H1 (cell line): ENCODE data around the gene SND1. TPM values are rescaled to one million over a fixed set of nuclear protein-coding genes. Genes with fewer than 3 reads are reported as not detected.
A peak's percentile ranks its signal among the peaks of the same experiment; 100 is the strongest.

Experiments used
- CTCF ChIA-PET: fragments of 300-600 bp; sonication (Branson Sonifier 250); formaldehyde crosslinking; loops from one replicate; lab custom pipeline; 2021; ENCODE audit not compliant: partially characterized antibody; lab: Charles Lee
- POLR2A ChIA-PET: fragments of 300-600 bp; sonication (Branson Sonifier 250); formaldehyde crosslinking; loops from one replicate; lab custom pipeline; 2021; ENCODE audit warnings: inconsistent platforms; ENCODE audit not compliant: partially characterized antibody; lab: Charles Lee
- DNase-seq, 2 experiments: peaks; one replicate each; pipeline versions ENCODE4 v3.0.0 to v3.0.0-alpha.2; 2010 to 2022; ENCODE audit warnings: low spot score in 2 of 2, low read depth in 1 of 2, mixed read lengths in 1 of 2
- FAIRE-seq: peaks from 2 replicates; lab custom pipeline; 2011; peaks lifted over from hg19 to GRCh38; lab: Jason Lieb, UNC
- H2AFZ ChIP-seq: 2 replicates; pipeline ENCODE4 v1.8.1; 2012; ENCODE audit warnings: low read length, inconsistent platforms
- H2AK5ac ChIP-seq: 2 replicates; pipeline ENCODE4 v1.6.1; 2013; ENCODE audit warnings: low read depth, low read length
- H2BK120ac ChIP-seq: replicated peaks from 2 replicates; pipeline ENCODE3; 2013; ENCODE audit warnings: low read depth, low read length, inconsistent platforms
- H2BK12ac ChIP-seq: 2 replicates; pipeline ENCODE4 v1.6.1; 2013; ENCODE audit warnings: low read depth, low read length
- H2BK15ac ChIP-seq: 2 replicates; pipeline ENCODE4 v1.6.1; 2013; ENCODE audit warnings: low read length
- H2BK20ac ChIP-seq: 2 replicates; pipeline ENCODE4 v1.6.1; 2013; ENCODE audit warnings: low read length
- H2BK5ac ChIP-seq: 2 replicates; pipeline ENCODE4 v1.6.1; 2013; ENCODE audit warnings: low read depth, low read length
- H3K14ac ChIP-seq: 2 replicates; pipeline ENCODE4 v1.6.1; 2013; ENCODE audit warnings: inconsistent platforms; ENCODE audit not compliant: insufficient read length
- H3K18ac ChIP-seq: 2 replicates; pipeline ENCODE4 v1.6.1; 2013; ENCODE audit warnings: low read length; ENCODE audit errors: extremely low read depth
- H3K23ac ChIP-seq: 2 replicates; pipeline ENCODE4 v1.6.1; 2013; ENCODE audit warnings: inconsistent platforms; ENCODE audit not compliant: insufficient read length
- H3K23me2 ChIP-seq: 2 replicates; pipeline ENCODE4 v1.6.1; 2013; ENCODE audit warnings: low read depth, low read length
- H3K27ac ChIP-seq: 2 replicates; pipeline ENCODE4 v1.6.1; 2011; ENCODE audit warnings: low read depth, low read length, inconsistent platforms
- H3K27me3 ChIP-seq, 4 experiments: replicated peaks in 1 of 4; 1 replicate in 1 of 4; 2 replicates in 3 of 4; pipeline versions ENCODE4 v1.6.1 to v1.8.1; 2011 to 2013; ENCODE audit warnings: low read length in 3 of 4, mild to moderate bottlenecking in 3 of 4, inconsistent platforms in 2 of 4, mixed read lengths in 2 of 4, moderate library complexity in 1 of 4; ENCODE audit not compliant: control insufficient read depth in 3 of 4, insufficient read depth in 3 of 4; ENCODE audit errors: extremely low read depth in 1 of 4
- H3K36me3 ChIP-seq, 4 experiments: 2 replicates each; pipeline versions ENCODE4 v1.6.1 to v1.8.1; 2011 to 2013; ENCODE audit warnings: mild to moderate bottlenecking in 4 of 4, low read length in 3 of 4, moderate library complexity in 2 of 4, control low read depth in 1 of 4, inconsistent platforms in 1 of 4; ENCODE audit not compliant: insufficient read depth in 4 of 4, control insufficient read depth in 2 of 4
- H3K4ac ChIP-seq: replicated peaks from 2 replicates; pipeline ENCODE3; 2013; ENCODE audit warnings: low read length, low read depth, mixed read lengths, inconsistent platforms; ENCODE audit not compliant: insufficient read length
- H3K4me1 ChIP-seq, 4 experiments: replicated peaks in 1 of 4; 1 replicate in 1 of 4; 2 replicates in 3 of 4; pipeline versions ENCODE4 v1.6.1 to v1.8.1; 2011 to 2013; ENCODE audit warnings: low read length in 3 of 4, inconsistent platforms in 2 of 4, mixed read lengths in 1 of 4; ENCODE audit not compliant: insufficient read depth in 4 of 4, control insufficient read depth in 3 of 4
- H3K4me2 ChIP-seq, 2 experiments: 2 replicates each; pipeline versions ENCODE4 v1.6.1 to v1.8.1; 2011 to 2013; ENCODE audit warnings: low read depth in 2 of 2, low read length in 2 of 2, control low read depth in 1 of 2, inconsistent platforms in 1 of 2, mild to moderate bottlenecking in 1 of 2; ENCODE audit not compliant: insufficient read depth in 1 of 2
- H3K4me3 ChIP-seq, 4 experiments: fragments of 200-600, 300-600 bp in 1 of 4; sonication (generic), shearing (Covaris generic), sonication (Bioruptor Twin) in 1 of 4; 2 replicates each; pipeline versions ENCODE4 v1.5.1 to v1.8.1; 2011 to 2016; ENCODE audit warnings: low read length in 4 of 4, low read depth in 3 of 4, control low read depth in 2 of 4, inconsistent platforms in 2 of 4, mild to moderate bottlenecking in 2 of 4, mixed read lengths in 1 of 4, moderate library complexity in 1 of 4; ENCODE audit not compliant: insufficient read depth in 2 of 4; ENCODE audit errors: extremely low read depth in 1 of 4
- H3K56ac ChIP-seq: replicated peaks from 2 replicates; pipeline ENCODE3; 2013; ENCODE audit warnings: low read depth, mild to moderate bottlenecking, mixed read lengths, low read length, inconsistent platforms; ENCODE audit not compliant: insufficient read length
- H3K79me1 ChIP-seq: 2 replicates; pipeline ENCODE4 v1.6.1; 2013; ENCODE audit warnings: low read depth, low read length, control low read depth
- H3K79me2 ChIP-seq, 2 experiments: 2 replicates each; pipeline versions ENCODE4 v1.6.1 to v1.8.1; 2012 to 2013; ENCODE audit warnings: low read length in 2 of 2, mild to moderate bottlenecking in 2 of 2, inconsistent platforms in 1 of 2; ENCODE audit not compliant: insufficient read depth in 2 of 2, control insufficient read depth in 1 of 2
- H3K9ac ChIP-seq, 4 experiments: replicated peaks in 1 of 4; 1 replicate in 1 of 4; 2 replicates in 3 of 4; pipeline versions ENCODE4 v1.6.1 to v1.8.1; 2011 to 2013; ENCODE audit warnings: low read depth in 3 of 4, low read length in 3 of 4, control low read depth in 2 of 4, mild to moderate bottlenecking in 2 of 4, moderate library complexity in 2 of 4, inconsistent platforms in 1 of 4; ENCODE audit errors: extremely low read depth in 1 of 4
- H3K9me3 ChIP-seq, 2 experiments: 2 replicates each; pipeline versions ENCODE4 v1.6.1 to v1.8.1; 2012 to 2013; ENCODE audit warnings: mild to moderate bottlenecking in 2 of 2, moderate library complexity in 2 of 2, control low read depth in 1 of 2, inconsistent platforms in 1 of 2, low read depth in 1 of 2, low read length in 1 of 2, mixed read lengths in 1 of 2; ENCODE audit not compliant: insufficient read depth in 2 of 2
- H4K20me1 ChIP-seq, 2 experiments: replicated peaks in 1 of 2; 2 replicates each; pipeline versions ENCODE3 to v1.8.1; 2011 to 2013; ENCODE audit warnings: inconsistent platforms in 2 of 2, low read length in 2 of 2, mild to moderate bottlenecking in 1 of 2; ENCODE audit not compliant: insufficient read depth in 2 of 2, control insufficient read depth in 1 of 2
- H4K5ac ChIP-seq: 2 replicates; pipeline ENCODE4 v1.6.1; 2013; ENCODE audit warnings: low read length, low read depth, mixed read lengths, inconsistent platforms; ENCODE audit not compliant: insufficient read length
- H4K8ac ChIP-seq: 2 replicates; pipeline ENCODE4 v1.8.0; 2013; ENCODE audit warnings: mild to moderate bottlenecking, moderate library complexity, low read length, inconsistent platforms; ENCODE audit not compliant: insufficient read depth; ENCODE audit errors: extremely low read depth
- H4K91ac ChIP-seq: replicated peaks from 2 replicates; pipeline ENCODE3; 2013; ENCODE audit warnings: low read length, mixed read lengths, inconsistent platforms; ENCODE audit not compliant: insufficient read length
- ASH2L ChIP-seq: fragments of 200-600, 300-600 bp; sonication (generic); IDR thresholded peaks from one replicate; pipeline ENCODE4 v1.7.1; 2017; ENCODE audit warnings: low read length
- EZH2 ChIP-seq: fragments of 200-600 bp; sonication (generic); IDR thresholded peaks from 2 replicates; pipeline ENCODE4 v1.7.1; 2012; ENCODE audit warnings: low read depth, mild to moderate bottlenecking, moderate library complexity, low read length, inconsistent platforms; ENCODE audit not compliant: severe bottlenecking
- NANOG ChIP-seq: IDR thresholded peaks from 2 replicates; pipeline ENCODE4 v1.6.1; 2011; ENCODE audit warnings: low read length, low read depth, mild to moderate bottlenecking, inconsistent platforms; ENCODE audit not compliant: insufficient read depth, poor library complexity, severe bottlenecking
- PHF8 ChIP-seq: fragments of 200-600 bp; sonication (generic); conservative IDR thresholded peaks from 2 replicates; pipeline ENCODE4 v1.7.1; 2012; ENCODE audit warnings: low read depth, mild to moderate bottlenecking, inconsistent platforms, low read length, moderate library complexity
- RBBP5 ChIP-seq: IDR thresholded peaks from 2 replicates; pipeline ENCODE4 v1.7.1; 2012; ENCODE audit warnings: low read depth, mild to moderate bottlenecking, inconsistent platforms, low read length, moderate library complexity, borderline replicate concordance
- SIN3A ChIP-seq, 2 experiments: IDR thresholded peaks in 1 of 2; conservative IDR thresholded peaks in 1 of 2; 2 replicates each; pipeline ENCODE4 v1.6.1; 2011 to 2012; ENCODE audit warnings: low read length in 2 of 2, improper control_type of control experiment in 1 of 2, low read depth in 1 of 2, mild to moderate bottlenecking in 1 of 2
- SP1 ChIP-seq: IDR thresholded peaks from 2 replicates; pipeline ENCODE4 v1.6.1; 2011; ENCODE audit warnings: low read depth, low read length
- SRF ChIP-seq: IDR thresholded peaks from 2 replicates; pipeline ENCODE4 v1.6.1; 2011; ENCODE audit warnings: mild to moderate bottlenecking, low read depth, low read length, moderate library complexity
- SUZ12 ChIP-seq: fragments of 200-600 bp; sonication (generic); IDR thresholded peaks from 2 replicates; pipeline ENCODE4 v1.6.1; 2012; ENCODE audit warnings: mild to moderate bottlenecking, inconsistent platforms, low read length, moderate library complexity, mixed read lengths
- ZNF274 ChIP-seq: IDR thresholded peaks from 2 replicates; pipeline ENCODE4 v1.7.0; 2012; ENCODE audit warnings: low read length, borderline replicate concordance; ENCODE audit errors: extremely low read depth
- WGBS, 2 experiments: shearing (Covaris generic) in 1 of 2; methylation state at CpG; one replicate each; pipeline versions ENCODE4 v1.1.6 to v1.1.7; 2013 to 2015; ENCODE audit warnings: low lambda C conversion rate in 2 of 2, mixed read lengths in 2 of 2, inconsistent platforms in 1 of 2, low coverage in 1 of 2, missing lambda C conversion rate in 1 of 2; ENCODE audit not compliant: insufficient replicate concordance in 2 of 2, insufficient coverage in 1 of 2, insufficient read length in 1 of 2; ENCODE audit errors: extremely low coverage in 1 of 2, missing lambda C conversion rate in 1 of 2; 5-methylcytosine and 5-hydroxymethylcytosine counted together
- polyA plus RNA-seq, 7 experiments: library from polyadenylated mRNA; depleted of rRNA in 3 of 7; stranded (reverse) in 5 of 7; unstranded in 2 of 7; fragments of >200 nt in 5 of 7; fragments of 200-250 nt in 2 of 7; gene quantifications; 1 replicate in 5 of 7; 2 replicates in 1 of 7; 4 replicates in 1 of 7; pipeline versions ENCODE4 v1.2.1 to v1.2.3, GENCODE V29; 2011 to 2013; ENCODE audit warnings: missing spikeins in 2 of 7, mixed read lengths in 2 of 7
- total RNA-seq: library from RNA; stranded (reverse); fragmentation: NEBNext Ultra II Directional; extraction: Animal tissue kit (Norgen Biotek cat#: 25700); gene quantifications from 2 replicates; pipeline ENCODE4 v1.2.1, GENCODE V29; 2021

Gene SND1
- total and polyA plus RNA-seq, 2 of the 8 experiments (the other 6 are each of a cell fraction or from before 2014, with no cell fraction given) = 122 to 290 TPM

DNA sequence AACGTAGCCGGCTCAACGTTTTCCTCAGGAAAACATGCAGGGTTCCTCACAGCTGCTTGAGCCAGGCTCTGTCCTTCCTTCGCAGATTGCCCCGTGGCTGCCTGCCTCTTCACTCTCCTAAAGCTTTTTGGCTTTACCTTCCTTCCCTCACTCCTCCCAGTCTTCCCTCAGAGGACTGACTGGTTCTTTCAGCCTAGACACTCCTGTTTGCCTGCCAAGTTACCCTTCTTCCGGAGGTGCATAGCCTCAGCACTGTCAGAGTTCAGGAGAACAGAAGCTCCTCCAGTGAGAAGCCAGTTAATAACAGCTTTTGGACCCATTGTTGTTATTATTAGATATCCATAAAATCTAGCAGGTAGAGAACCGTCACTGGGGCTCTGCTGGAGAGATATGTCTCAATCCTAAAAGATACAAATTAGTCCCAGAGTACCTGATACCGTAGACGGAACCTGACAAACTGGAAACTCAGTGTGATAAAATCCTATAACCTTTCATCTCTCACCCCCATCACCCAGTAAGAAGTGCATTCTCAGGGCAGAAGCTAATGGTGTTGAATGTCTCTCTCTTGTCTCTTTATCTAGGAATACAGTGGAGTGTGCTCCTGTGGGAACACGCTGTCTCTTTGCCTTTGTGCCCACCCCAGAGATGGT lies 79.6 kb downstream of the SND1 start:
- H3K79me1 ChIP-seq = peaks cover 6% of the 10 kb centered on the region
- POLR2A ChIA-PET = no interaction called here
- no peak overlapping the region for H4K5ac ChIP-seq
- H3K23ac ChIP-seq = no peak overlapping the region
- H4K20me1 ChIP-seq = peaks cover 13 to 26% of the 10 kb centered on the region in 2 experiments
- no peak for DNase-seq
- no peak overlapping the region for H3K14ac ChIP-seq
- H3K4ac ChIP-seq = no peak overlapping the region
- no peak overlapping the region for H2BK120ac ChIP-seq
- no peak overlapping the region for H3K9ac ChIP-seq
- peaks cover 1 to 18% (median 12%) of the 10 kb centered on the region in 4 experiments for H3K4me1 ChIP-seq
- no peak overlapping the region for H3K4me3 ChIP-seq
- H4K91ac ChIP-seq = no peak overlapping the region
- peaks cover 3 to 69% of the 10 kb centered on the region in 2 experiments for H3K79me2 ChIP-seq
- H3K56ac ChIP-seq = no peak overlapping the region
- peak overlapping the region in 1 of 2 experiments; percentile 20; a peak in 1 of 4 replicates for H3K4me2 ChIP-seq
- no peak overlapping the region for H3K27ac ChIP-seq
- H2BK12ac ChIP-seq = no peak overlapping the region
- 0 out of 2 replicates have a peak overlapping the region, but pooled peaks have one; percentile 6 for H2AK5ac ChIP-seq
- no peak overlapping the region for H2BK20ac ChIP-seq
- CTCF ChIA-PET = interaction anchor here (0.9 to 5.9 kb wide), 3 partner anchors 15 to 61 kb away, joined by 3 to 30 read pairs (median 6); no protein-coding TSS in a partner anchor
- 87% methylated on average over 10 of the region's 10 CpGs; no CpG with 5 or more reads in 1 of the 2 experiments for WGBS, 2 experiments
- no peaks in the 10 kb centered on the region for H3K27me3 ChIP-seq
- H2BK15ac ChIP-seq = peak overlapping the region; percentile 51; the same call in 1 of the 2 replicates
- H3K23me2 ChIP-seq = no peaks in the 10 kb centered on the region
- no peaks in the 10 kb centered on the region for H3K9me3 ChIP-seq
- peaks cover 2 to 17% (median 8%) of the 10 kb centered on the region in 4 experiments; a peak in 6 of 8 replicates for H3K36me3 ChIP-seq
- no peak overlapping the region for H3K18ac ChIP-seq
- no peak for FAIRE-seq
- H2AFZ ChIP-seq = no peak overlapping the region
- peak overlapping the region; percentile 80 for H2BK5ac ChIP-seq
- H4K8ac ChIP-seq = no peak overlapping the region
- TF ChIP-seq NANOG (no peak), SIN3A (conservative IDR thresholded peaks at IDR 0.05 in 1 of 2, IDR thresholded peaks at IDR 0.05 in 1 of 2; ENCODE audit: low read depth in 1 of 2, low read length in 2 of 2) (no peak), ASH2L (no peak), SRF (no peak), RBBP5 (no peak), ZNF274 (no peak), SUZ12 (no peak), SP1 (no peak), PHF8 (no peak), EZH2 (no peak)
